Brain microvascular endothelial cell (primary cell): ENCODE measurements around the gene RASL11B.

Experiments
- DNase-seq: peaks from one replicate; pipeline ENCODE4 v3.0.0-alpha.2; 2020
- H3K27ac ChIP-seq: fragments of 250-450 bp; sonication (Bioruptor Pico); 2 replicates; pipeline ENCODE4 v1.5.1; 2020; ENCODE audit warnings: mild to moderate bottlenecking, moderate library complexity
- H3K27me3 ChIP-seq: fragments of 250-450 bp; sonication (Bioruptor Pico); replicated peaks from 2 replicates; pipeline ENCODE4 v1.5.1; 2020; ENCODE audit warnings: mild to moderate bottlenecking
- H3K36me3 ChIP-seq: fragments of 250-450 bp; sonication (Bioruptor Pico); replicated peaks from 2 replicates; pipeline ENCODE4 v1.5.1; 2020; ENCODE audit warnings: mild to moderate bottlenecking
- H3K4me3 ChIP-seq: 2 replicates; pipeline ENCODE4 v1.5.1; 2011; ENCODE audit warnings: low read depth, mild to moderate bottlenecking, control low read depth, low read length, moderate library complexity
- CTCF ChIP-seq: IDR thresholded peaks from 2 replicates; pipeline ENCODE4 v1.5.1; 2011; ENCODE audit warnings: low read depth, mild to moderate bottlenecking, moderate library complexity, low read length, control low read depth, inconsistent platforms; ENCODE audit errors: missing control alignments
- in situ Hi-C: cut with HindIII; loops from 2 replicates; pipeline ENCODE4 v1.10.0; 2017; ENCODE audit warnings: low sequenced_read_pairs, low pct_ligation_motif_present

The RASL11B gene

GRCh38 chr4:52850406-52851124 is 11.6 kb upstream of the RASL11B start:
- Histone ChIP-seq H3K27ac (no peak overlapping the region), H3K27me3 (no peaks in the 10 kb centered on the region), H3K4me3 (no peak overlapping the region), H3K36me3 (no peaks in the 10 kb centered on the region)
- in situ Hi-C loops: no loop called here
- DNase-seq: no peak
- no peak for TF ChIP-seq CTCF

- in situ Hi-C loops: no loop called here
- TF ChIP-seq CTCF: no peak
- no peaks in the 10 kb centered on the region for H3K36me3 ChIP-seq
- H3K4me3 ChIP-seq: no peak overlapping the region
- no peak overlapping the region for H3K27ac ChIP-seq
- H3K27me3 ChIP-seq: no peaks in the 10 kb centered on the region
- no peak for DNase-seq
Observed at GRCh38 chr4:52852041-52852440, 10.1 kb upstream of the RASL11B start.

GRCh38 chr4:52852711-52853110 is 9.4 kb upstream of the RASL11B start:
- no peak for TF ChIP-seq CTCF
- Histone ChIP-seq H3K27me3 (no peaks in the 10 kb centered on the region), H3K4me3 (no peak overlapping the region), H3K27ac (no peak overlapping the region), H3K36me3 (no peaks in the 10 kb centered on the region)
- DNase-seq: no peak
- in situ Hi-C loops: no loop called here

GRCh38 chr4:52853351-52853750 is 8.8 kb upstream of the RASL11B start:
- H3K36me3 ChIP-seq: no peaks in the 10 kb centered on the region
- no peak overlapping the region for H3K4me3 ChIP-seq
- H3K27ac ChIP-seq: no peak overlapping the region
- in situ Hi-C loops: no loop called here
- DNase-seq: no peak
- no peak for TF ChIP-seq CTCF
- no peaks in the 10 kb centered on the region for H3K27me3 ChIP-seq

GRCh38 chr4:52856801-52857200 is 5.3 kb upstream of the RASL11B start:
- no peak overlapping the region for H3K27ac ChIP-seq
- TF ChIP-seq CTCF: no peak
- H3K27me3 ChIP-seq: peaks cover 2% of the 10 kb centered on the region
- H3K36me3 ChIP-seq: no peaks in the 10 kb centered on the region
- no peak overlapping the region for H3K4me3 ChIP-seq
- DNase-seq: no peak
- in situ Hi-C loops: no loop called here

- in situ Hi-C loops: no loop called here
- Histone ChIP-seq H3K27ac (no peak overlapping the region), H3K36me3 (no peaks in the 10 kb centered on the region), H3K4me3 (no peak overlapping the region), H3K27me3 (peaks cover 8% of the 10 kb centered on the region)
- no peak for TF ChIP-seq CTCF
- no peak for DNase-seq
Observed at GRCh38 chr4:52860361-52860760, 1.8 kb upstream of the RASL11B start.
